ENCODE results near the gene SAMD7.

Gene SAMD7

GRCh38 chr3:169940470-169941181, 29.3 kb downstream of the SAMD7 start:
- H3K27ac ChIP-seq (ENCODE audit: extremely low read depth, low read depth, low read length): no peak overlapping the region

DNA sequence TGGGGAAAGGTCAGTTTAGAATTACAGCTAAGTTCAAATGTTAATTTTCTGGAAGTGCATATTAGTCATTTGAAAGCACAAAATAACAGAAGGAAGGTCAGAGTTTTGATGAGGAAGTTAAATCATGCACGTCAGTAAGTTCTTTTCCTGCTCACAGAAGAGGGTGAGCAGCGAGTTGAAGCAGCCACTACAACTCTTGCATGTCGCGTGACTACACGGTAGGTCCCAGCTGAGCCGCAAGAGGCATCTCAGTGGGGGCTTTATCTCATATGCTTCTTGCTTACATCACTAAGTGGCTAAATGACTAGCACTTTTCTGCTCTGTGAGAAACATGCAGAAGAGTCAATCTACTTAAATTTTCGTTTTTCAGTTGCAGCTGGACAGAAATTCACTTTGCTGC, 33.9 kb downstream of the SAMD7 start:
- H3K4me1 ChIP-seq (ENCODE audit: control insufficient read depth, insufficient read depth, low read length): no peaks in the 10 kb centered on the region
- ChIA-PET CTCF (interaction anchor here (1.1 kb wide), 1 partner anchor 21 kb away, joined by 6 read pairs; the partner anchor contains the start of gene SEC62), POLR2A (no interaction called here)
- H3K4me3 ChIP-seq (ENCODE audit: low read depth, low read length): no peak overlapping the region
- H3K9me3 ChIP-seq (ENCODE audit: control insufficient read depth, insufficient read depth, low read depth, low read length): no peaks in the 10 kb centered on the region
- H3K27ac ChIP-seq (ENCODE audit: extremely low read depth, low read depth, low read length): no peak overlapping the region
- H3K36me3 ChIP-seq (ENCODE audit: control insufficient read depth in 2 of 2, insufficient read depth in 1 of 2, low read length in 2 of 2): no peaks in the 10 kb centered on the region
- TF ChIP-seq SCRT2 (tag by site-specific recombination; IDR thresholded peaks at IDR 0.05): no peak
- TF ChIP-seq ZNF311 (tag by site-specific recombination; IDR thresholded peaks at IDR 0.05; ENCODE audit: borderline replicate concordance): no peak
- no peak for TF ChIP-seq GFI1B (tag by site-specific recombination; IDR thresholded peaks at IDR 0.05)
- no peak for TF ChIP-seq ZNF174 (tag by site-specific recombination; IDR thresholded peaks at IDR 0.05)
- TF ChIP-seq ZNF76 (tag by site-specific recombination; IDR thresholded peaks at IDR 0.05; ENCODE audit: borderline replicate concordance, low read depth): no peak
- TF ChIP-seq ZNF776 (tag by site-specific recombination; IDR thresholded peaks at IDR 0.05; ENCODE audit: borderline replicate concordance): no peak
- TF ChIP-seq ZNF157 (tag by site-specific recombination; IDR thresholded peaks at IDR 0.05): no peak
- TF ChIP-seq, protein P1, sequence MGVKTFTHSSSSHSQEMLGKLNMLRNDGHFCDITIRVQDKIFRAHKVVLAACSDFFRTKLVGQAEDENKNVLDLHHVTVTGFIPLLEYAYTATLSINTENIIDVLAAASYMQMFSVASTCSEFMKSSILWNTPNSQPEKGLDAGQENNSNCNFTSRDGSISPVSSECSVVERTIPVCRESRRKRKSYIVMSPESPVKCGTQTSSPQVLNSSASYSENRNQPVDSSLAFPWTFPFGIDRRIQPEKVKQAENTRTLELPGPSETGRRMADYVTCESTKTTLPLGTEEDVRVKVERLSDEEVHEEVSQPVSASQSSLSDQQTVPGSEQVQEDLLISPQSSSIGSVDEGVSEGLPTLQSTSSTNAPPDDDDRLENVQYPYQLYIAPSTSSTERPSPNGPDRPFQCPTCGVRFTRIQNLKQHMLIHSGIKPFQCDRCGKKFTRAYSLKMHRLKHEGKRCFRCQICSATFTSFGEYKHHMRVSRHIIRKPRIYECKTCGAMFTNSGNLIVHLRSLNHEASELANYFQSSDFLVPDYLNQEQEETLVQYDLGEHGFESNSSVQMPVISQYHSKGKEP (tag by site-specific recombination; IDR thresholded peaks at IDR 0.05): no peak
- TF ChIP-seq ZNF626 (tag by site-specific recombination; IDR thresholded peaks at IDR 0.05): no peak
- no peak for TF ChIP-seq PRDM1 (tag by site-specific recombination; IDR thresholded peaks at IDR 0.05)
- no peak for TF ChIP-seq KLF7 (tag by site-specific recombination; IDR thresholded peaks at IDR 0.05; ENCODE audit: borderline replicate concordance)
- no peak for TF ChIP-seq ZNF132 (tag by site-specific recombination; IDR thresholded peaks at IDR 0.05; ENCODE audit: borderline replicate concordance)
- no peak for TF ChIP-seq ZNF184 (tag by site-specific recombination; IDR thresholded peaks at IDR 0.05)
- no peak for TF ChIP-seq ZNF335 (tag by site-specific recombination; conservative IDR thresholded peaks at IDR 0.05)
- no peak for TF ChIP-seq ZNF785 (tag by site-specific recombination; IDR thresholded peaks at IDR 0.05)

More at GRCh38 chr3:169940470-169941181, 29.3 kb downstream of the SAMD7 start:
- H3K4me1 ChIP-seq (ENCODE audit: control insufficient read depth, insufficient read depth, low read length): no peaks in the 10 kb centered on the region
- no peaks in the 10 kb centered on the region for H3K36me3 ChIP-seq (ENCODE audit: control insufficient read depth in 2 of 2, insufficient read depth in 1 of 2, low read length in 2 of 2)
- H3K9me3 ChIP-seq (ENCODE audit: control insufficient read depth, insufficient read depth, low read depth, low read length): no peaks in the 10 kb centered on the region
- H3K4me3 ChIP-seq (ENCODE audit: low read depth, low read length): no peak overlapping the region
- ChIA-PET CTCF (interaction anchor here (0.5 kb wide), 1 partner anchor 123 kb away, joined by 3 read pairs; no protein-coding TSS in a partner anchor), POLR2A (no interaction called here)
- TF ChIP-seq ZNF585B (tag by site-specific recombination; IDR thresholded peaks at IDR 0.05) (no peak), BCL11B (tag by site-specific recombination; IDR thresholded peaks at IDR 0.05; ENCODE audit: low read depth) (no peak), ZNF362 (tag by site-specific recombination; IDR thresholded peaks at IDR 0.05) (no peak), ZNF354C (tag by site-specific recombination; IDR thresholded peaks at IDR 0.05; ENCODE audit: borderline replicate concordance, low read depth) (no peak), ZNF521 (tag by site-specific recombination; IDR thresholded peaks at IDR 0.05) (no peak), ZNF837 (tag by site-specific recombination; IDR thresholded peaks at IDR 0.05) (no peak), CTCF (tag by site-specific recombination; IDR thresholded peaks at IDR 0.05) (no peak), ZNF449 (tag by site-specific recombination; IDR thresholded peaks at IDR 0.05) (no peak)
- TF ChIP-seq, protein P2, sequence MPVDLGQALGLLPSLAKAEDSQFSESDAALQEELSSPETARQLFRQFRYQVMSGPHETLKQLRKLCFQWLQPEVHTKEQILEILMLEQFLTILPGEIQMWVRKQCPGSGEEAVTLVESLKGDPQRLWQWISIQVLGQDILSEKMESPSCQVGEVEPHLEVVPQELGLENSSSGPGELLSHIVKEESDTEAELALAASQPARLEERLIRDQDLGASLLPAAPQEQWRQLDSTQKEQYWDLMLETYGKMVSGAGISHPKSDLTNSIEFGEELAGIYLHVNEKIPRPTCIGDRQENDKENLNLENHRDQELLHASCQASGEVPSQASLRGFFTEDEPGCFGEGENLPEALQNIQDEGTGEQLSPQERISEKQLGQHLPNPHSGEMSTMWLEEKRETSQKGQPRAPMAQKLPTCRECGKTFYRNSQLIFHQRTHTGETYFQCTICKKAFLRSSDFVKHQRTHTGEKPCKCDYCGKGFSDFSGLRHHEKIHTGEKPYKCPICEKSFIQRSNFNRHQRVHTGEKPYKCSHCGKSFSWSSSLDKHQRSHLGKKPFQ (tag by site-specific recombination; IDR thresholded peaks at IDR 0.05): no peak

Data from HEK293 (cell line).